ENCODE data around the gene ALK. TPM values are rescaled to one million over a fixed set of nuclear protein-coding genes. Genes with fewer than 3 reads are reported as not detected.

ALK gene
- total RNA-seq, 2 donors from 2014 or later = 0.13 to 0.46 TPM

DNA sequence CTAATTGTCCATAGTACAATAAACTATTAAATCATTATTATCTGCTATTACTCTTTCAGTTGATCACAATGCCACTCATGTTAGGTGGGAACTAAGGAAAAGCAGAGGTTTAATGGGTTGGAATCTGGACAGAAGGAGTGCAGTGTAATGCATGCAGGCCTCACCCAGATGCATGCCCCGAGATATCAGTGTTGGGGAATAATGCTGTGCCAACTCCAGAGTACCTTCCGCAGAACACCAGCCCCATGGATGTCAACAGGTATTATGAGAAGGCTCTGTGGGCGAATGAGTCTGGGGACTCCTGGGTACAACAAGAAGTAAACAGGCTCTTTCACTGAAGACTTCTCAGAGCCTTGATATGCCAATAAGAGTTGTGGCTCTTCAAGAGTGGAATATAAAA lies 377.4 kb downstream of the ALK start:
- H3K27me3 Mint-ChIP-seq (ENCODE audit: insufficient read depth) = no peaks in the 10 kb centered on the region
- H3K4me3 ChIP-seq (ENCODE audit: low read length) = no peak overlapping the region
- no peak overlapping the region for H3K4me3 Mint-ChIP-seq
- DNase-seq = no peak
- H3K4me1 Mint-ChIP-seq = no peaks in the 10 kb centered on the region
- H3K36me3 ChIP-seq (ENCODE audit: control insufficient read depth, insufficient read depth, low read length) = no peaks in the 10 kb centered on the region
- TF ChIP-seq, protein P1, sequence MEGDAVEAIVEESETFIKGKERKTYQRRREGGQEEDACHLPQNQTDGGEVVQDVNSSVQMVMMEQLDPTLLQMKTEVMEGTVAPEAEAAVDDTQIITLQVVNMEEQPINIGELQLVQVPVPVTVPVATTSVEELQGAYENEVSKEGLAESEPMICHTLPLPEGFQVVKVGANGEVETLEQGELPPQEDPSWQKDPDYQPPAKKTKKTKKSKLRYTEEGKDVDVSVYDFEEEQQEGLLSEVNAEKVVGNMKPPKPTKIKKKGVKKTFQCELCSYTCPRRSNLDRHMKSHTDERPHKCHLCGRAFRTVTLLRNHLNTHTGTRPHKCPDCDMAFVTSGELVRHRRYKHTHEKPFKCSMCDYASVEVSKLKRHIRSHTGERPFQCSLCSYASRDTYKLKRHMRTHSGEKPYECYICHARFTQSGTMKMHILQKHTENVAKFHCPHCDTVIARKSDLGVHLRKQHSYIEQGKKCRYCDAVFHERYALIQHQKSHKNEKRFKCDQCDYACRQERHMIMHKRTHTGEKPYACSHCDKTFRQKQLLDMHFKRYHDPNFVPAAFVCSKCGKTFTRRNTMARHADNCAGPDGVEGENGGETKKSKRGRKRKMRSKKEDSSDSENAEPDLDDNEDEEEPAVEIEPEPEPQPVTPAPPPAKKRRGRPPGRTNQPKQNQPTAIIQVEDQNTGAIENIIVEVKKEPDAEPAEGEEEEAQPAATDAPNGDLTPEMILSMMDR (conservative IDR thresholded peaks at IDR 0.05) = no peak
- H3K36me3 Mint-ChIP-seq (ENCODE audit: low read depth) = no peaks in the 10 kb centered on the region
- 79 to 92% methylated on average over 2 to 3 of the region's 3 CpGs for WGBS, 2 experiments (ENCODE audit: insufficient coverage in 1 of 2, insufficient read length in 1 of 2)
- no peaks in the 10 kb centered on the region for H3K9me3 ChIP-seq (ENCODE audit: control insufficient read depth, low read length)
- no peaks in the 10 kb centered on the region for H3K4me1 ChIP-seq (ENCODE audit: control insufficient read depth, insufficient read depth, low read length)
- H3K27me3 ChIP-seq (ENCODE audit: control insufficient read depth, insufficient read depth, low read length, poor library complexity, severe bottlenecking) = no peaks in the 10 kb centered on the region
- H3K27ac ChIP-seq (ENCODE audit: low read depth, low read length) = no peak overlapping the region
- no peak overlapping the region for H3K9ac ChIP-seq (ENCODE audit: extremely low read depth, low read length, poor library complexity, severe bottlenecking)
- H3K27ac Mint-ChIP-seq = no peak overlapping the region
- H3K9me3 Mint-ChIP-seq = no peaks in the 10 kb centered on the region

DNA sequence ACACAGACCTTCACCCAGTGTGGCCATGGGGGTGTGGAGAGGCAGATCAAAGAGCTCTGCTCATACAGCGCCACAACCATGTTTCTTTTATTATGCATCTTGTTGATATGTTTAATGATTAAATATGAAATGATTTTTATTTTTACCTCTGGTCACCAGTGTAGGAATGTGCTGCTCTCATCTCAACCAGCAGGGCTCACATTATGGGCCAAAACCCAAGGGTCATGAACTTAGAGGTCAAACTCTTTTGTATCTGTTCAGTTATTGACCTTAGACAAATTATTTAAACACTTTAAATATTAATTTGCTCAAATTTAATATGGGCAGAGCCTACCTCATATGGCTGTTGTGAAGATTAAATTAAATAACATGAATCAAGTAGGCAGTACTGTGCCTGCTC lies 386.2 kb downstream of the ALK start:
- no peak for DNase-seq
- no CpG with 5 or more reads among the region's 1 CpG for WGBS, 2 experiments (ENCODE audit: insufficient coverage in 1 of 2, insufficient read length in 1 of 2)
- no peak overlapping the region for H3K4me3 Mint-ChIP-seq
- H3K36me3 ChIP-seq (ENCODE audit: control insufficient read depth, insufficient read depth, low read length) = no peaks in the 10 kb centered on the region
- H3K27me3 Mint-ChIP-seq (ENCODE audit: insufficient read depth) = no peaks in the 10 kb centered on the region
- no peaks in the 10 kb centered on the region for H3K36me3 Mint-ChIP-seq (ENCODE audit: low read depth)
- TF ChIP-seq, protein P1 (conservative IDR thresholded peaks at IDR 0.05) = no peak
- no peak overlapping the region for H3K4me3 ChIP-seq (ENCODE audit: low read length)
- no peak overlapping the region for H3K27ac Mint-ChIP-seq
- no peaks in the 10 kb centered on the region for H3K9me3 Mint-ChIP-seq
- no peak overlapping the region for H3K9ac ChIP-seq (ENCODE audit: extremely low read depth, low read length, poor library complexity, severe bottlenecking)
- H3K4me1 Mint-ChIP-seq = peaks cover 11% of the 10 kb centered on the region
- no peaks in the 10 kb centered on the region for H3K27me3 ChIP-seq (ENCODE audit: control insufficient read depth, insufficient read depth, low read length, poor library complexity, severe bottlenecking)
- no peak overlapping the region for H3K27ac ChIP-seq (ENCODE audit: low read depth, low read length)
- H3K9me3 ChIP-seq (ENCODE audit: control insufficient read depth, low read length) = no peaks in the 10 kb centered on the region
- H3K4me1 ChIP-seq (ENCODE audit: control insufficient read depth, insufficient read depth, low read length) = peaks cover 10% of the 10 kb centered on the region

DNA sequence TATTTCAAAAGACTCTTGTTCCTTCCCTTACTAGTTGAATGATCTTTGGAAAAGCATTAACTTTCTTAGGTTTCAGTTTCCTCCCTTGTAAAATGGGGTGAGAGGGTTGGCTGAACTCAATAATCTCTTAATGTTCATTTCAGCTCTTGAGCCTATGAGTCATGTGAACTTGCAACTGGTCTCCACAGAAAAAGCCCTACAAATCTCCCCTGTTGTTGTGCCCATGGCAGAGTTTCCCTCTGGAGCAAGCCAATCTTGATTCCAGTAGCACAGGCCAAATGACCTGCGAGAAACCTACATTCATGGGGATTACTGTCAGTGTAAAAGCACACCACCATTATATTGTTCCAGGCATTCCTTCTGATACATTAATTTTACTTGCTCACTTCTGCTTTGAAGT lies 388.9 kb downstream of the ALK start:
- Histone ChIP-seq H3K4me1 (ENCODE audit: control insufficient read depth, insufficient read depth, low read length) (peaks cover 10% of the 10 kb centered on the region), H3K27ac (ENCODE audit: low read depth, low read length) (no peak overlapping the region), H3K9ac (ENCODE audit: extremely low read depth, low read length, poor library complexity, severe bottlenecking) (no peak overlapping the region), H3K27me3 (ENCODE audit: control insufficient read depth, insufficient read depth, low read length, poor library complexity, severe bottlenecking) (no peaks in the 10 kb centered on the region), H3K4me3 (ENCODE audit: low read length) (no peak overlapping the region), H3K9me3 (ENCODE audit: control insufficient read depth, low read length) (no peaks in the 10 kb centered on the region), H3K36me3 (ENCODE audit: control insufficient read depth, insufficient read depth, low read length) (no peaks in the 10 kb centered on the region)
- TF ChIP-seq, protein P1 (conservative IDR thresholded peaks at IDR 0.05) = no peak
- DNase-seq = no peak
- no peaks in the 10 kb centered on the region for H3K27me3 Mint-ChIP-seq (ENCODE audit: insufficient read depth)
- H3K4me1 Mint-ChIP-seq = peaks cover 11% of the 10 kb centered on the region
- H3K36me3 Mint-ChIP-seq (ENCODE audit: low read depth) = no peaks in the 10 kb centered on the region
- H3K27ac Mint-ChIP-seq = no peak overlapping the region
- H3K9me3 Mint-ChIP-seq = no peaks in the 10 kb centered on the region
- no peak overlapping the region for H3K4me3 Mint-ChIP-seq
- WGBS, 2 experiments (ENCODE audit: insufficient coverage in 1 of 2, insufficient read length in 1 of 2) = 90% methylated on average over 1 of the region's 1 CpG; no CpG with 5 or more reads in 1 of the 2 experiments
